Ishikawa (cell line): Measurements from ENCODE around the gene PARP14.

ENCODE experiments used
- CEBPB ChIP-seq: IDR thresholded peaks from 2 replicates; pipeline ENCODE4 v1.6.1; 2012
- CREB1 ChIP-seq: IDR thresholded peaks from 2 replicates; pipeline ENCODE4 v1.6.1; 2012; ENCODE audit warnings: low read depth
- EP300 ChIP-seq: IDR thresholded peaks from 2 replicates; pipeline ENCODE4 v1.6.1; 2012; ENCODE audit warnings: borderline replicate concordance
- NFIC ChIP-seq: IDR thresholded peaks from 2 replicates; pipeline ENCODE4 v1.6.1; 2012
- RAD21 ChIP-seq: IDR thresholded peaks from 2 replicates; pipeline ENCODE4 v1.6.1; 2012; ENCODE audit warnings: low read depth
- TAF1 ChIP-seq: IDR thresholded peaks from 2 replicates; pipeline ENCODE4 v1.6.1; 2012; ENCODE audit warnings: low read depth, mild to moderate bottlenecking
- TCF12 ChIP-seq: IDR thresholded peaks from 2 replicates; pipeline ENCODE4 v1.6.1; 2012; ENCODE audit warnings: low read depth
- TEAD4 ChIP-seq: IDR thresholded peaks from 2 replicates; pipeline ENCODE4 v1.6.1; 2012
- YY1 ChIP-seq: IDR thresholded peaks from 2 replicates; pipeline ENCODE4 v1.6.1; 2012; ENCODE audit warnings: low read depth
- ZBTB7A ChIP-seq: IDR thresholded peaks from 2 replicates; pipeline ENCODE4 v1.6.1; 2012; ENCODE audit warnings: low read depth
- TF ChIP-seq, protein P1 (sequence below): IDR thresholded peaks from 2 replicates; pipeline ENCODE4 v1.6.1; 2012; ENCODE audit warnings: low read depth, mild to moderate bottlenecking
- TF ChIP-seq, protein P2 (sequence below): IDR thresholded peaks from 2 replicates; pipeline ENCODE4 v1.6.1; 2012

DNA sequence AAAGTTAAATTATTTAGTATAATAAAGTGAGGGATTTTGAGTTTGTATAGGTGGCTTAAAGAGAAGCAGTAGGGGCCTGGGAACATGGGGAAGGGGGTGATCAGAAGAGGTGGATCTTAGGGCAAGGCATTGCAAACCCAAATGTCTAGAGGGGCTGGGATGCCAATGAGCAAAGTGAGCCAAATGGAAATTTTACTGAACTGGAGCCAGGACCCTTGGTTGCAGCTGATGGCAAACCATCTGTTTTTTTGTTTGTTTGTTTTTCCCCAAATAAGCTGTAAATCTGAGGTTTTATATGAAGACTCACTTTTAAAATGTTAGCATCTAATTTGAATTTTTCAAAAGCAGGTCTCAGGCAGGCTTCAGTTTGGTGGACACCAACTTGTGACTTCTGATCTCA is 14.8 kb upstream of the PARP14 start:
- TF ChIP-seq TAF1 (no peak), EP300 (no peak), CEBPB (no peak), NFIC (no peak), TCF12 (no peak), TEAD4 (no peak), CREB1 (no peak), RAD21 (no peak), ZBTB7A (no peak), YY1 (no peak)
- TF ChIP-seq, protein P1, sequence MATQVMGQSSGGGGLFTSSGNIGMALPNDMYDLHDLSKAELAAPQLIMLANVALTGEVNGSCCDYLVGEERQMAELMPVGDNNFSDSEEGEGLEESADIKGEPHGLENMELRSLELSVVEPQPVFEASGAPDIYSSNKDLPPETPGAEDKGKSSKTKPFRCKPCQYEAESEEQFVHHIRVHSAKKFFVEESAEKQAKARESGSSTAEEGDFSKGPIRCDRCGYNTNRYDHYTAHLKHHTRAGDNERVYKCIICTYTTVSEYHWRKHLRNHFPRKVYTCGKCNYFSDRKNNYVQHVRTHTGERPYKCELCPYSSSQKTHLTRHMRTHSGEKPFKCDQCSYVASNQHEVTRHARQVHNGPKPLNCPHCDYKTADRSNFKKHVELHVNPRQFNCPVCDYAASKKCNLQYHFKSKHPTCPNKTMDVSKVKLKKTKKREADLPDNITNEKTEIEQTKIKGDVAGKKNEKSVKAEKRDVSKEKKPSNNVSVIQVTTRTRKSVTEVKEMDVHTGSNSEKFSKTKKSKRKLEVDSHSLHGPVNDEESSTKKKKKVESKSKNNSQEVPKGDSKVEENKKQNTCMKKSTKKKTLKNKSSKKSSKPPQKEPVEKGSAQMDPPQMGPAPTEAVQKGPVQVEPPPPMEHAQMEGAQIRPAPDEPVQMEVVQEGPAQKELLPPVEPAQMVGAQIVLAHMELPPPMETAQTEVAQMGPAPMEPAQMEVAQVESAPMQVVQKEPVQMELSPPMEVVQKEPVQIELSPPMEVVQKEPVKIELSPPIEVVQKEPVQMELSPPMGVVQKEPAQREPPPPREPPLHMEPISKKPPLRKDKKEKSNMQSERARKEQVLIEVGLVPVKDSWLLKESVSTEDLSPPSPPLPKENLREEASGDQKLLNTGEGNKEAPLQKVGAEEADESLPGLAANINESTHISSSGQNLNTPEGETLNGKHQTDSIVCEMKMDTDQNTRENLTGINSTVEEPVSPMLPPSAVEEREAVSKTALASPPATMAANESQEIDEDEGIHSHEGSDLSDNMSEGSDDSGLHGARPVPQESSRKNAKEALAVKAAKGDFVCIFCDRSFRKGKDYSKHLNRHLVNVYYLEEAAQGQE, result no peak
- TF ChIP-seq, protein P2, sequence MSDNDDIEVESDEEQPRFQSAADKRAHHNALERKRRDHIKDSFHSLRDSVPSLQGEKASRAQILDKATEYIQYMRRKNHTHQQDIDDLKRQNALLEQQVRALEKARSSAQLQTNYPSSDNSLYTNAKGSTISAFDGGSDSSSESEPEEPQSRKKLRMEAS, result no peak
